Endodermal cell (in vitro differentiated cells): ENCODE measurements around the gene SIGLEC6. TPM values are rescaled to one million over a fixed set of nuclear protein-coding genes. Genes with fewer than 3 reads are reported as not detected.

Experiments
- DNase-seq: peaks from one replicate; pipeline ENCODE4 v3.0.0-alpha.2; 2017
- H3K27ac ChIP-seq: 2 replicates; pipeline ENCODE4 v1.5.1; 2013; ENCODE audit warnings: mild to moderate bottlenecking, low read depth, low read length, moderate library complexity
- H3K27me3 ChIP-seq: 2 replicates; pipeline ENCODE4 v1.6.1; 2013; ENCODE audit warnings: mild to moderate bottlenecking, low read length, moderate library complexity; ENCODE audit not compliant: insufficient read depth, control insufficient read depth, poor library complexity, severe bottlenecking
- H3K36me3 ChIP-seq: 2 replicates; pipeline ENCODE4 v1.7.0; 2013; ENCODE audit warnings: mild to moderate bottlenecking, low read length, moderate library complexity; ENCODE audit not compliant: control insufficient read depth, insufficient read depth
- H3K4me1 ChIP-seq: one replicate; pipeline ENCODE4 v1.7.0; 2013; ENCODE audit warnings: low read length; ENCODE audit not compliant: control insufficient read depth, insufficient read depth
- H3K4me3 ChIP-seq: 2 replicates; pipeline ENCODE4 v1.5.1; 2013; ENCODE audit warnings: mild to moderate bottlenecking, low read length, moderate library complexity
- H3K9ac ChIP-seq: 2 replicates; pipeline ENCODE4 v1.6.1; 2013; ENCODE audit warnings: mild to moderate bottlenecking, low read length, moderate library complexity; ENCODE audit not compliant: poor library complexity, severe bottlenecking; ENCODE audit errors: extremely low read depth
- H3K9me3 ChIP-seq: 2 replicates; pipeline ENCODE4 v1.6.1; 2013; ENCODE audit warnings: mild to moderate bottlenecking, low read length, moderate library complexity; ENCODE audit not compliant: control insufficient read depth
- H3K27ac Mint-ChIP-seq: 2 replicates; pipeline ENCODE4 v1.8.0; 2020; ENCODE audit warnings: mixed read lengths
- H3K27me3 Mint-ChIP-seq: 2 replicates; pipeline ENCODE4 v1.8.0; 2021; ENCODE audit warnings: mild to moderate bottlenecking, mixed read lengths; ENCODE audit not compliant: insufficient read depth
- H3K36me3 Mint-ChIP-seq: 2 replicates; pipeline ENCODE4 v1.8.0; 2020; ENCODE audit warnings: low read depth, mixed read lengths
- H3K4me1 Mint-ChIP-seq: 2 replicates; pipeline ENCODE4 v1.8.0; 2020; ENCODE audit warnings: mixed read lengths
- H3K4me3 Mint-ChIP-seq: 2 replicates; pipeline ENCODE4 v1.8.0; 2020; ENCODE audit warnings: mild to moderate bottlenecking, moderate library complexity, mixed read lengths
- H3K9me3 Mint-ChIP-seq: 2 replicates; pipeline ENCODE4 v1.8.0; 2020; ENCODE audit warnings: mild to moderate bottlenecking, mixed read lengths
- WGBS, 2 experiments: methylation state at CpG; one replicate each; pipeline versions ENCODE4 v1.1.5 to v1.1.7; 2013; ENCODE audit warnings: missing lambda C conversion rate in 2 of 2, mixed read lengths in 1 of 2; ENCODE audit not compliant: insufficient coverage in 1 of 2, insufficient read length in 1 of 2; 5-methylcytosine and 5-hydroxymethylcytosine counted together
- total RNA-seq, 2 donors: library from RNA; stranded (reverse); fragmentation: NEBNext Ultra II Directional in 1 of 2; extraction: Animal tissue kit (Norgen Biotek cat#: 25700) in 1 of 2; gene quantifications; 2 replicates in 1 of 2; 3 replicates in 1 of 2; pipeline ENCODE4 v1.2.1, GENCODE V29; 2021
- TF ChIP-seq, protein P1 (sequence below): fragments of 200-600 bp; sonication (generic); conservative IDR thresholded peaks from 2 replicates; pipeline ENCODE4 v1.5.0; 2021; ENCODE audit warnings: antibody characterized with exemption, mild to moderate bottlenecking

Gene SIGLEC6
- total RNA-seq, 2 donors from 2014 or later = 0.26 TPM; not detected in 1

DNA sequence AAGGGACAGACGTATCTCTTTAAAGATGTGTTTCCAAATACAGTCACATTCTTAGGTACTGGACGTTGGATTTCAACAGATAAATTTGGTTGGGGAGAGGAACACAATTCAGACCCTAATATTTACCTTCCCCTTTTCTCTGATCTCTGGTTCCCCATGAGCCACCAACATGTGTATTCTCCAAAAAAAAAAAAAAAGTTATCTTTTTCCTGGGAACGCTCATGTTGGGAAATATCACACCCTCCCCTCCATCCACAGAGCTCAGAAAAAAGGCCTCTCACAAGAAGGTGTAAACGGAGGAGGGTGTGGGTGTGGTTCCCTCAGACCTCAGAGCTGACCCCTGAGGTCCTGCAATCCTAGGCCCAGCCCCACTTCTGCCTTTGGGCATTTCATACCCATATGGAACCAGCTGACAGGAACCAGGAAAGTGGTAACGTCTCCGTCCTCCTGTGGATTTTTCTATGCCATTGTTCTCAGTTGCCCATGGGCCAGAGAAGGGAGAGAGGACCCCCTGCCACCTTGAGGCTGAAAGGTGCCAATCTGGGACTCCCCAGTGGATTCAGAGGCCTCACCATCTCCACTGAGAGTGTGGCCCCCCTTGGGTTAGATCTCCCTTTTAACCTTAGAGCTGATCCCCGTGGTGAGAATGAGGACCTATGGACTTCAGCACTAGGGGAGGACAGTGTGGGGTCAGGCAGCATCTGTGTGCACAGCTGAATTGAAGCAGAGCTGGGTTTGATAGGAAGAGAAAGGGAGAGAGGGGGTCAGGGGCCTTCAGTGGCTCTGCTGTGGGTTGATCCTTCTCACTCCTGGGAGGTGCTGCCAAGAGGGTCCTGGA, 21.4 kb downstream of the SIGLEC6 start:
- Mint-ChIP-seq H3K4me1 (no peaks in the 10 kb centered on the region), H3K9me3 (no peaks in the 10 kb centered on the region), H3K27me3 (peaks cover 37% of the 10 kb centered on the region), H3K36me3 (no peaks in the 10 kb centered on the region), H3K27ac (no peak overlapping the region), H3K4me3 (no peak overlapping the region)
- Histone ChIP-seq H3K36me3 (no peaks in the 10 kb centered on the region), H3K27ac (no peak overlapping the region), H3K4me3 (no peak overlapping the region), H3K27me3 (peaks cover 23% of the 10 kb centered on the region), H3K9me3 (no peaks in the 10 kb centered on the region), H3K4me1 (no peaks in the 10 kb centered on the region), H3K9ac (no peak overlapping the region)
- 60 to 68% methylated on average over 1 to 7 of the region's 7 CpGs for WGBS, 2 experiments
- DNase-seq = no peak
- TF ChIP-seq, protein P1, sequence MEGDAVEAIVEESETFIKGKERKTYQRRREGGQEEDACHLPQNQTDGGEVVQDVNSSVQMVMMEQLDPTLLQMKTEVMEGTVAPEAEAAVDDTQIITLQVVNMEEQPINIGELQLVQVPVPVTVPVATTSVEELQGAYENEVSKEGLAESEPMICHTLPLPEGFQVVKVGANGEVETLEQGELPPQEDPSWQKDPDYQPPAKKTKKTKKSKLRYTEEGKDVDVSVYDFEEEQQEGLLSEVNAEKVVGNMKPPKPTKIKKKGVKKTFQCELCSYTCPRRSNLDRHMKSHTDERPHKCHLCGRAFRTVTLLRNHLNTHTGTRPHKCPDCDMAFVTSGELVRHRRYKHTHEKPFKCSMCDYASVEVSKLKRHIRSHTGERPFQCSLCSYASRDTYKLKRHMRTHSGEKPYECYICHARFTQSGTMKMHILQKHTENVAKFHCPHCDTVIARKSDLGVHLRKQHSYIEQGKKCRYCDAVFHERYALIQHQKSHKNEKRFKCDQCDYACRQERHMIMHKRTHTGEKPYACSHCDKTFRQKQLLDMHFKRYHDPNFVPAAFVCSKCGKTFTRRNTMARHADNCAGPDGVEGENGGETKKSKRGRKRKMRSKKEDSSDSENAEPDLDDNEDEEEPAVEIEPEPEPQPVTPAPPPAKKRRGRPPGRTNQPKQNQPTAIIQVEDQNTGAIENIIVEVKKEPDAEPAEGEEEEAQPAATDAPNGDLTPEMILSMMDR = no peak

DNA sequence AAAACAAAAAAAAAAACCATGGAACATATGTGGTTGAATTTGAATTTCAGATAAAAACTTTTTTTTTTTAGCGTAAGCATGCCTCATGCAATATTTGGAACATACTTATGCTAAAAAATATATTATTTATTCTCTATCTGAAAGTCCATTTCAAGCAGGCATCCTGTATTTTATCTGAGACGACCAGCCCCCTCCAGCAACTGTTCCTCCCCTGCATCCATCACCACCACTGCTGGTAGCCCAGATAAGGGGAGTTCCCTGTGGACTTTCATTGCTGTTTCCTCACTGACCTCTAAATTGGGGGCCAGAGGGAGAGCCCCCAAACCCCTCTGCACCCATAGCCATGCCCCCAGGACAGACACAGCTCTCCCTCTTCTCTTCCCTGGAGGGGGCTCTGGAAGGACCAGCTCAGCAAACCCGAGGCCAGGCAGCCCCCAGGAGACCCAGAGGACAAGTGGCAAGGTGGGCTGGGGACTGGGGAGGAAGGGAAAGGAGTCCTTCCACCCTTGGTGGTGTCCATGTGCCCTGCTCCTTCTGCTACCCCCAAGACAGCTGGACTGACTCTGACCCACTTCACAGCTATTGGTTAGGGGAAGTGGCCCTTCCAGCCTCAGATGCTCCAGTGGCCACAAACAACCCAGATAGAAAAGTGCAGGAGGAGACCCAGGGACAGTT, 23.3 kb downstream of the SIGLEC6 start:
- Histone ChIP-seq H3K4me1 (no peaks in the 10 kb centered on the region), H3K9ac (no peak overlapping the region), H3K27me3 (peaks cover 12% of the 10 kb centered on the region), H3K36me3 (no peaks in the 10 kb centered on the region), H3K4me3 (no peak overlapping the region), H3K9me3 (peaks cover 4% of the 10 kb centered on the region), H3K27ac (no peak overlapping the region)
- H3K4me1 Mint-ChIP-seq = no peaks in the 10 kb centered on the region
- H3K9me3 Mint-ChIP-seq = peaks cover 5% of the 10 kb centered on the region
- H3K27ac Mint-ChIP-seq = no peak overlapping the region
- TF ChIP-seq, protein P1 = no peak
- peaks cover 45% of the 10 kb centered on the region for H3K27me3 Mint-ChIP-seq
- DNase-seq = no peak
- no peak overlapping the region for H3K4me3 Mint-ChIP-seq
- 61 to 71% methylated on average over 1 to 3 of the region's 3 CpGs for WGBS, 2 experiments
- H3K36me3 Mint-ChIP-seq = no peaks in the 10 kb centered on the region

DNA sequence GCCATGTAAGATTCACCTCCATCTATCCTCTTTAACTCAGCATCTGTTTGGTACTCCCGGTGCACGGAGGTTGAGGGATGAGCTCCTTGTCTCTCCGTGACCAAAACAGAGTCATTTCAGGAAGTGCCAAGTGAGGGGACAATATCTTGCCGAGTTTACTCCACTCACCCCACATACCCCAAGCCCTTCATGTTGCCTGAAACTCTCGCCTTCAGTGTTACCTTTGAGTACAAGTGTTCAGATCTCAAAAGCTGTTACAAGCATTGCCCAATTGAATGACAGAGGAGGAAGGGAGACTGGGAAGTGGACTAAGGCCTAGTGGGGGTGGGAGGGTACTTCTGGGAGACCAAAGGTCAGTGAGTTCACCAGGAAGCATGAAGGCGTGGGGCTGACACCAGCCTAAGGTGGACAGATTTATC, 23.8 kb downstream of the SIGLEC6 start:
- H3K9me3 ChIP-seq = peaks cover 4% of the 10 kb centered on the region
- Mint-ChIP-seq H3K27me3 (peaks cover 41% of the 10 kb centered on the region), H3K36me3 (no peaks in the 10 kb centered on the region), H3K27ac (no peak overlapping the region), H3K4me1 (no peaks in the 10 kb centered on the region), H3K9me3 (peaks cover 5% of the 10 kb centered on the region), H3K4me3 (no peak overlapping the region)
- 63 to 69% methylated on average over 3 to 6 of the region's 6 CpGs for WGBS, 2 experiments
- H3K27me3 ChIP-seq = peaks cover 6% of the 10 kb centered on the region
- no peaks in the 10 kb centered on the region for H3K4me1 ChIP-seq
- H3K9ac ChIP-seq = no peak overlapping the region
- DNase-seq = no peak
- no peaks in the 10 kb centered on the region for H3K36me3 ChIP-seq
- no peak overlapping the region for H3K4me3 ChIP-seq
- TF ChIP-seq, protein P1 = no peak
- no peak overlapping the region for H3K27ac ChIP-seq
